HG03378 (cell line): ENCODE results near the gene CLIC1.

ENCODE experiments used
- ATAC-seq: cut with Tn5 transposase; IDR thresholded peaks from one replicate; pipeline ENCODE4 v1.9.1; 2021; ENCODE audit warnings: mild to moderate bottlenecking, moderate library complexity; ENCODE audit not compliant: unreplicated experiment

Gene CLIC1

GRCh38 chr6:31705931-31706330 is 30.4 kb downstream of the CLIC1 start:
- ATAC-seq, result no peak

- ATAC-seq, result peak; percentile 80
These were observed 33.3 kb downstream of the CLIC1 start, which contains the start of gene ABHD16A for GRCh38 chr6:31702819-31703716. TSS of gene ABHD16A (minus strand) at chr6:31703324. CDS start at chr6:31703281, 43 bp downstream.

- ATAC-seq, result no peak
These were observed 33.9 kb downstream of the CLIC1 start for GRCh38 chr6:31702405-31702818.

GRCh38 chr6:31701666-31702404 is 34.5 kb downstream of the CLIC1 start:
- no peak for ATAC-seq

GRCh38 chr6:31700740-31701401 is 35.5 kb downstream of the CLIC1 start:
- ATAC-seq, result no peak

GRCh38 chr6:31697555-31697954 is 38.8 kb downstream of the CLIC1 start:
- no peak for ATAC-seq

GRCh38 chr6:31693535-31693934 is 42.8 kb downstream of the CLIC1 start:
- no peak for ATAC-seq

- ATAC-seq, result no peak
These were observed 43.4 kb downstream of the CLIC1 start for GRCh38 chr6:31692886-31693285.

GRCh38 chr6:31692353-31692752 is 44.0 kb downstream of the CLIC1 start:
- no peak for ATAC-seq

- no peak for ATAC-seq
These were observed 44.7 kb downstream of the CLIC1 start for GRCh38 chr6:31691564-31692108.

- no peak for ATAC-seq
These were observed 45.3 kb downstream of the CLIC1 start for GRCh38 chr6:31691078-31691463.

GRCh38 chr6:31690231-31691077 is 45.9 kb downstream of the CLIC1 start:
- ATAC-seq, result no peak

- ATAC-seq, result no peak
These were observed 46.9 kb downstream of the CLIC1 start for GRCh38 chr6:31689249-31690110.

- no peak for ATAC-seq
These were observed 48.3 kb downstream of the CLIC1 start for GRCh38 chr6:31687860-31688693.

- no peak for ATAC-seq
These were observed 49.0 kb downstream of the CLIC1 start for GRCh38 chr6:31687321-31687720.

- ATAC-seq, result no peak
These were observed 49.8 kb downstream of the CLIC1 start for GRCh38 chr6:31686483-31686882.

- no peak for ATAC-seq
These were observed 52.7 kb downstream of the CLIC1 start for GRCh38 chr6:31683591-31683990.

- ATAC-seq, result no peak
These were observed 55.1 kb downstream of the CLIC1 start for GRCh38 chr6:31681135-31681671.
